Anterior cingulate cortex (tissue), 58 donors: ENCODE measurements around the gene FRAT1.

Experiments used
- DNase-seq, 58 donors: peaks; one replicate each; lab custom pipeline; 2025; lab: John Stamatoyannopoulos, UW

Gene FRAT1

GRCh38 chr10:97307441-97307840, 11.6 kb upstream of the FRAT1 start:
- DNase-seq, result no peak

- no peak for DNase-seq
Observed at GRCh38 chr10:97307866-97308780, 10.9 kb upstream of the FRAT1 start.

DNA sequence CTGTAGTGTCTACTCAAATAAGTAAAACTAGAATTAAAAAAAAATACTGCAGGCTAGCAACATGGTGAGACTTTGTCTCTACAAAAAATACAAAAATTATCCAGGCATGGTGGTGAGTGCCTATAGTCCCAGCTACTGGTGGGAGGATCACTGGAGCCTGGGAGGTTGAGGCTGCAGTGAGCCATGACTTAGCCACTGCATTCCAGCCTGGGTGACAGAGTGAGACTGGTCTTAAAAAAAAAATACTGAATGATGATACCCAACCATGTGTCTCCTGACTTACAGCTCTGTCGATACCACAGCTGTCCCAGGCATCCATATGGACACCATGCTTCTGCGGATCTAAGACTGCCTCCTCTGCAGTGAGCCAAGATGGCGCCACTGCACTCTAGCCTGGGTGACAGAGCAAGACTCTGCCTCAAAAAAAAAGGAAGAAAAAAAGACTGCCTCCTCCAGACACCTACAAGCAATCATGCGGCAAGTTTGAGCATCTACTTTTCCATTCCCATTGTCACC, 7.9 kb upstream of the FRAT1 start:
- DNase-seq, result no peak

- DNase-seq, result no peak
Observed at GRCh38 chr10:97312897-97313296, 6.2 kb upstream of the FRAT1 start.

- DNase-seq, result no peak
Observed at GRCh38 chr10:97314671-97315070, 4.4 kb upstream of the FRAT1 start.

DNA sequence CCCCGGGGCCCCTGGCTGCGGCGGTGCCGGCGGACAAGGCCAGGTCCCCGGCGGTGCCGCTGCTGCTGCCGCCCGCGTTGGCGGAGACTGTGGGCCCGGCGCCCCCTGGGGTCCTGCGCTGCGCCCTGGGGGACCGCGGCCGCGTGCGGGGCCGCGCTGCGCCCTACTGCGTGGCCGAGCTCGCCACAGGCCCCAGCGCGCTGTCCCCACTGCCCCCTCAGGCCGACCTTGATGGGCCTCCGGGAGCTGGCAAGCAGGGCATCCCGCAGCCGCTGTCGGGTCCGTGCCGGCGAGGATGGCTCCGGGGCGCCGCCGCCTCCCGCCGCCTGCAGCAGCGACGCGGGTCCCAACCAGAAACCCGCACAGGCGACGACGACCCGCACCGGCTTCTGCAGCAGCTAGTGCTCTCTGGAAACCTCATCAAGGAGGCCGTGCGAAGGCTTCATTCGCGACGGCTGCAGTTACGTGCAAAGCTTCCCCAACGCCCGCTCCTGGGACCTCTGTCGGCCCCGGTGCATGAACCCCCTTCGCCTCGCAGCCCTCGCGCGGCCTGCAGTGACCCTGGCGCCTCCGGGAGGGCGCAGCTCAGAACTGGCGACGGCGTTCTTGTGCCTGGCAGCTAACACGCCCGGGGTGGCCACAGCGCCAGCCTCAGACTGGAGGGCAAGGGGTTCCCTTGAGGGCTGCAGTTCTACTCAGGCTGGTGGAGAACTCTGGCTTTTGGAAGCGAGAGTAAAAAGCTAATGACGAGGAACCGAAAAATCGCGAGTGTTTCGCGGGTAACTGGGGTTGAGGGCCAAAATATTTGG, 804 bp downstream of the FRAT1 start:
- peak in 39 of 58 donors; percentile 8 to 58 (median 35) for DNase-seq

- DNase-seq, result peak in 5 of 58 donors; percentile 14 to 47 (median 25)
Observed at GRCh38 chr10:97320480-97321031, 1.5 kb downstream of the FRAT1 start.

DNA sequence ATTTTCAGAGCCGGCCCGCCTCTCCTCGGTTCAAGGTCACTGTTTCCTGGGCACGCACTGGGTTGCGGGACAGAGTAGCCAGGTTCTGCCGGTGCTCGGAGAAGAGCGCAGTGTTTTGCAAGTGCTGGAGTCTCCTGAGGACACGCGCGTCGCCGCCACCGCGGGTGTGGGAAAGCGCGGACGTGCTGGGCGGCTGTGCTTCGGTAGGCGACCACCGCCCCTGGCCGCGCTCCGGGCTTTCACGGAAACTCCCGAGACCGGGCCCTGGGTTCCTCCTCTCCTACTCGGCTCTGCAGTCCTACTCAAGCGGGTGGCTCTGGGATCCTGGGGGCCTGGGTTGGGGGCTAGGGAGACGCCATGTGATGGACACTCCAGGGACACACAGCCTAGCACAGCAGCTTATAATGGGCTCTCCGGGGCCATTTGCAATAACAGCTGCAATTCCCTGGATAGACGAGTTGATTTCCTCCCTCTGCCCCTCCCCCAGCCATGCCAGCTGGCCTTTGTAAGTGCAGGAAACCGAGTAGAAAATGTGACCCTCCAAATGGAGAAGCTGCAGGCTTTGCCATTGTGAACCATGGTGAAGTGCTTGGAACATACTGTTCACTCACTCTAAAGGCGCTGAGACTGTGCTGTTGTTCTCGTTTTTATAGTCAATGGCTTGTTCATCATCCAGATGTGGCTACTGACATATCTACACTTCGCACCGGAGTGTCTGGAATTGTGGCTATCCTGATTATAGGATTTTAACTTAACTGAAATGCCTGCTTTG, 2.1 kb downstream of the FRAT1 start:
- DNase-seq, result peak in 42 of 58 donors; percentile 10 to 74 (median 36)

- peak in 20 of 58 donors; percentile 6 to 68 (median 20) for DNase-seq
Observed at GRCh38 chr10:97321804-97322190, 2.7 kb downstream of the FRAT1 start.

GRCh38 chr10:97323501-97323900, 4.4 kb downstream of the FRAT1 start:
- DNase-seq, result no peak

DNA sequence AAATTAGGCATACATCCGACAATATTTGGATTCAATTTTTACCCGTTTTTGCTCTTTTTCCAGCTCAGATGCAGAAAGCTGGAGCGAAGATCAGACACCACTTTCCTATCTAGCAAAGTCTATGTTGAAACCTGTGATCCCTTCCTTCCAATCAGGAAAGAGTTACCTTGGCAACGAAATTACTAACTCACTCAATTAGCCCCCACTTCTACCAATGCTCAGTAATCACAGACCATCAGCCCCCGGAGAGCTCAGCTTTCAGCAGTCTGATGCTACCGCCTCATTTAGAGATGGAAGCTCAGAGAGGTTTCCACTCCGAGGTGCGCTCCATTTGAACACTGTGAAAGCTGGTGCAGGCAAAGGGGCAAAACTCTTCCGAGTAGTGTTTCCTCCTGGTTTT, 6.7 kb downstream of the FRAT1 start:
- peak in 1 of 58 donors; percentile 21 for DNase-seq

GRCh38 chr10:97327348-97328294, 8.6 kb downstream of the FRAT1 start:
- no peak for DNase-seq

DNA sequence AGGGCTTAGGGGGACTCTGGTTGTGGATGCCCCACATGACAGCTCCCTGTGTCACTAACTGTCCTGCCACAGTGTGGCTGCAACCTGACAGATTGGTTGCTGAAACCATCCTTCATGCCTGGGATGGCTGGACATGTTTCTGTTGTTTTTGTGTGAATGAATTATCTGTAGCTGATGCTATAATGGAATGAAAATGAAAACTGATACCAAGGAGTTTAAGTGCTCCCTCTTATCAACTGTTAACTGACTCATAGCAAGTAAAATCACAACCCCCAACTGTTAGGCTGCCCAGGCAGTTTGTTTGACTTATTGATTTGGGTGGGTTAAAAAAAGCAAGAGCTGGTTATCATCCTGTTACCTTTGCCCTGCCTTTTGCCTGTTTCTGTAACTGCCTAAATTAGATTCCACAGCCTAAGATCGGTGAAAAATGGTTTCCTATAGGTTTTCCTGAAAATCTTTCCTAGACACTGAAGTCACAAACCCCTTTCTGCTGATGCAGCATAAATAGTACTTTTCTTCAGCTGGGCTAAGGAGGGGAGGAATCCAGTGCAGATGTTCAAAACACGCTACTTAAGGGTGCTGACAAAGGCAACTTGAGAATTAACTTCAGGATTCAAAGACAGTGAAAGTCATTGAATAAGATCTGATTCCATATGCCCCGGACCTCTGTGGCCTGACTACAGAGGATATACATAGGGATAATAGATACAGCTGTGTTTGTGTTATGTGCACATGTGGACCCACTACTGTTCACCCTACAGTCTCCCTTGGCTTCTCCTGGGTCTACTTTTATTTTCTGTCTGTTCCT, 9.8 kb downstream of the FRAT1 start:
- DNase-seq, result no peak

- no peak for DNase-seq
Observed at GRCh38 chr10:97329766-97330165, 10.7 kb downstream of the FRAT1 start.

- DNase-seq, result no peak
Observed at GRCh38 chr10:97331153-97331703, 12.2 kb downstream of the FRAT1 start.

- peak in 40 of 58 donors; percentile 8 to 64 (median 35) for DNase-seq
Observed at GRCh38 chr10:97332591-97333350, 13.7 kb downstream of the FRAT1 start.

GRCh38 chr10:97333351-97333600, 14.2 kb downstream of the FRAT1 start:
- no peak for DNase-seq
